Stimulated activated CD4-positive, alpha-beta T cell treated with anti-CD3 and anti-CD28 coated beads, Interleukin-12 subunit alpha, Interleukin-12 subunit beta, amount 100 ng/mL, for 4 hours (primary cell): ENCODE results near the gene GTPBP6.

ENCODE experiments used
- DNase-seq: peaks from one replicate; pipeline ENCODE4 v3.0.0-alpha.2; 2020

Gene GTPBP6

GRCh38 chrX:318739-319578, at the start of gene GTPBP6:
GTPBP6 (minus strand) TSS chrX:318796; CDS start chrX:318787, 9 bp downstream.
- DNase-seq = peak; percentile 95

DNA sequence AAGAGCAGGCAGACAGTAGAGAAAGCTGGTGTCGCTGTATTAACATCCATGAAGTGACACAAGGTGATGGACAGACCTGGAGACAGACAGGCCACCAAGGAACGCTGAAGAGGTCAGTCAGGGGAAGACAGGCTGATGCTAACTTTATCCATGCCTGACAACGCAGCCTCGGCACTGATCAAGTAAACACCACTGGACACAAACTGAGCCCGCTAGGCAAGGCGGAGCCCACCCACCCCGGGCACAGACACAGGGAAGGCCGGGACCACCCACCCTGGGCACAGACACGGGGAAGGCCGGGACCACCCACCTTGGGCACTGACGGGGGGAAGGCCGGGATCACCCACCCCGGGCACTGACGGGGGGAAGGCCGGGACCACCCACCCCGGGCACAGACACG, 49.3 kb upstream of the GTPBP6 start:
- DNase-seq = no peak

- DNase-seq = no peak
Measured at GRCh38 chrX:367349-367748, 48.8 kb upstream of the GTPBP6 start.

DNA sequence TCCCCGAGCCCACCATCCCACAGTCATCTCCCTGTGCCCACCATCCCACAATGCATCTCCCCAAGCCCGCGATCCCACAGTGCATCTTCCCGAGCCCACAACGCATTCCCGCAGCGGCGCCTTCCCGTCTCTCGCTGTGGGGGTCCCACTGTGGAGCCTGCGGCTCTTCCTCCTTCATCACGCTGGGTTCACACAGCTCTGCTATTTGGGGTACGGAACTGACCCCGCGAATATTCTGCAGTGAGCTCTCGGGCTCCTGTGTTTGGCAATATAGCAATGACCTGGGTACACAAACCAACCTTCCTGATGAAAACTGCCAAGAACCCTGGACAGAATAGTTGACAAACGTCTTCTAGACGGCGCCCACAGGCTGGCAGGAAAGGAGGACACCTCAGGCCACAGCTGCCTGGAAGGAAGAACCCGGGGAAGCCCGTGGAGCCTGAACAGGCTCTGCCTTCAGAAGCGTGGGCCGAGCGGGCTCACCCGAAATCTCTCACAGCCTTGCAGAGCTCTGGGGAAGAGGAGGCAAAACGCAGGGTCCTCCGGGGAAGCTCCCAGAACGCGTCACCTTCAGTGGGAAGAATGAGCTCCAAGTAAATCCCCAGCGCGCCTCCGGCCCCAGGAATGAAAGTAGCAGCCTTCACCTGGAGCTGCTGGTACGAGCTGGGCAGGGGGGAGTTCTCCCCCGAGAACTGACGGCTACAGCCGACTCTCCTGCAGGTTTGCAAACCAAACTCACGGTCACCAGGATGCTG, 45.2 kb upstream of the GTPBP6 start:
- no peak for DNase-seq

GRCh38 chrX:362937-363620, 44.5 kb upstream of the GTPBP6 start:
- DNase-seq = no peak

GRCh38 chrX:362351-362750, 43.8 kb upstream of the GTPBP6 start:
- DNase-seq = no peak

DNA sequence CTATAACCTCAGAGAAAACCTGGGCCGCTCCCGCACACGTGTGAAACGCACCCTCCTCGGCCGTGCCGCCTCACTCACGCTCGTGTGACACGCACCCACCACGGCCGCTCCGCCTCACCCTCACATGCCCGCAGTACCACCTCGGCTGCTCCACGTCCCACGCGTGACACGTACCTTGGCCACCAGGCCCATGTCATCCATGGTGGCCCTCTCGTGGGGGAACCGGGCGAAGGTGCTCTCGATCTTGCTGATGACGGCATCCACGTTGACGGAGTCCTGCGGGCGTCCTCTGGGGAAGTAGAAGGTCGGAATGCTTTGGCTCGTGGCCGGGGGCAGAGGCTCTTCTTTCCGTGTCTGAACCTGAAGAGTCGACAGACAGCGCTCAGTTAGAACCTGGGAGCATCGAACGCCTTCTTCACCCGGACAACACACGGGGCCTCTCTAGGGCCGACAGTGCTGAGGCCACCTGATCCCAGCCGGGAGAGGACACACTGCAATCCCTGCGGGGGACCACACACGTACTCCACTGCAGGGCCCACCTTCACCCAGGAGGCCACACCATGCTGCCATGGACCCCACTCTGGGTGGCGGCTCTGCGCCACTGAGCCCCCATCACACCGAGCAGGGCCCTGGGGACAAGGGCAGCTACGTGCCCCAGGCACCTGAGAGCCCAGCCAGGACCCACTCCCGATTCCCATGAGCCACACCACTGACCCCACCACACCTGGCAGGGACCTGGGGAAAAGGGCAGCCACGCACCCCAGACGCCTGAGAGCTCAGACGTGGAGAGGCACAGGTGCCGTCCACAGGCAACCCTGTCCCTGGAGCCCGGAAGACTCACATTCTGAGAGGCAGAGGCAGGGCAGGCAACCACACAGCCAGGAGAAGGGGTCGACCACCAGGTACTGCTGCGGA, 42.9 kb upstream of the GTPBP6 start:
- no peak for DNase-seq

DNA sequence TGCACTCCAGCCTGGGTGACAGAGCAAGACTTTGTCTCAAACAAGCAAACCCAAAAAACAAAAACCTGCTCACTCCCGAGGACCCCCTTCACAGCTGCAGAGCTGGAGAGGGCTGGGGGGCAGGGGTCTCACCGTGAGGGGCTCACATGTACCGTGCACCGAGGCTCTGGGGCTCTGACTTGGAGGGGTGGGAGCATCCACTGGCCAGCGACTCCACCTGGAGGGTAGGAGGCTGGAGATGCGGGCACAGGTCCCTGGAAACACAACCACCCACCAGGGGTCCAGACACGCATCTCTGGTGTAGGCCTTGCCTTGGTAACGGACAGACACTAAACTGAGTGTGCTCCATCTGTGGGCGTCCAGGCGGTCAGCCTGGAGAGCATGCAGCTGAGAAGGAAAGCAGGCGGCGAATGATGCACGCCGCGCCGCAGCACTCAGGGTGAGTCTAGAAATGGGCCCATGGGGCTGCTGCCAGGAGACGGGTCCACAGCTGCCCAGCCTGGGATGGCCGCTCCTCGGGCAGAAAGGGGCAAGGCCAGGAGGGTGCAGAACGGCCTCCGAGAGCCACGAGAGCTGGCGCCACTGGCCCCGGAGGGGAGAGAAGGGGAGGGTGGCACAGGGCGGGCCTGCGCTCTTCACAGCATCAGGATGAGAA, 42.0 kb upstream of the GTPBP6 start:
- no peak for DNase-seq

- DNase-seq = no peak
Measured at GRCh38 chrX:358651-359143, 40.1 kb upstream of the GTPBP6 start.

DNA sequence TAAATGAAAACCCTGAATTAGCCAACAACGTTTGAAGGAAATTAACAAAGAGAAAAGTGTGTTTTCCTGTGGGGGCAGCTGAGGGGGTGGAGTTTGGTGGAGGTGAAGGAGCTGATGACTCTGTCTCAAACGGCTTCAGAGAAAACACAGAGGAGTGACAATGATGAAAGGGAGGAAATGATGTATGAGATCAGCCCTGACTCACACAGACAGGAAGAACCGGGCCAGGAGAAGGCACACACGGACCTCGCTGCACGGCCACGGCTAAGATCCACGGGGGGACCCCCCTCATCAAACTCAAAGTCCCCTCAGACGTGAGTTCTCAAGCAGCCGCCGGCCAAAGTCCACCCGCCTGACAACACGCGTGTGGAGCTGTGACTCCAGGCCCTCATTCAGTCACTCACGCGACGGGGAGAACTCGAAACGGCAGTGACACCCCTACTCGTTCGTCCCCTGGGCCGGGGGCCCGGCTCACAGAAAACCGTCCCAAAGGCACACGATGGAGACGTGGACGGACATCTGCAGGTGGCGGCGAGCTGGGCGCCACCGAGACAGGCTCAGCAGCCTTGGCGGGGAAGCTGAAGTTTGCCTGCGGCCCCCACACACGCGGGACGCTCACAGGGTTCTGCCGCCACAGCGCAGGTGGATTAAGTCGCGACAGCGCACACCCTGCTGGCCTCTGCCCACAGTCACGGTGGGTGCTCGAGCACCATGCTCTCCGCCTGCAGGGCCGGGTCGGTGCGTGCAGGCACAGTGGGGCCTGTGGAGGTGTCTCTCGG, 39.3 kb upstream of the GTPBP6 start:
- DNase-seq = peak; percentile 30

DNA sequence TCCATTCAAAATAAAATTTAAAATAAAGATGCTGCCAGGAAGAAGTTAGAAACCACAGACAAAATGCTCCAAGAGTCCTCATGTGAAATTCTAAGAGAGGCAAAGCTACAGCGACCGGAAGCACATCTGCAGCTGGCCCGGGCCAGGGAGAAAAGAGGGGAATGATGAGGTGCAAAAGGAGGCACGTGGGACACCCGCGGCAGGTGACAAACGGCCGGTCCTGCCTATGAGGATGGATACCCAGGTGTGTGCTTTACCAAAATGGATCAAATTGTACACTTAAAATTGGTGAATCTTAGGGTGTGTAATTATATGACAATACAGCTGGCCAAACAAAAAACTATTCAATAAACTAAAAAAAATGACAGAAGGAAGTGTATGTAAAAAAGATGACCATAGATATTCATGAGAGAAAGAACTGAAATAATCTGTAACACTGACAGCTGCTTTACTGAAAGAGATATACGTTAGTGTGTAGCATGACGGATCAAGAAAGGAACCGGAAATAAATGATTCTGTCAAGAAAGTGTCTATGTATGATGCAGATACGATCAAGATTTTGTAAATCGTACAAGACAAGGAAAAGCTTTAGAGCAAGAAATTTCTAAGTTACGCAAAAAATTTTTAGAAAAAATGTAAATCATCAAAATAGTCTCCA, 38.6 kb upstream of the GTPBP6 start:
- no peak for DNase-seq

DNA sequence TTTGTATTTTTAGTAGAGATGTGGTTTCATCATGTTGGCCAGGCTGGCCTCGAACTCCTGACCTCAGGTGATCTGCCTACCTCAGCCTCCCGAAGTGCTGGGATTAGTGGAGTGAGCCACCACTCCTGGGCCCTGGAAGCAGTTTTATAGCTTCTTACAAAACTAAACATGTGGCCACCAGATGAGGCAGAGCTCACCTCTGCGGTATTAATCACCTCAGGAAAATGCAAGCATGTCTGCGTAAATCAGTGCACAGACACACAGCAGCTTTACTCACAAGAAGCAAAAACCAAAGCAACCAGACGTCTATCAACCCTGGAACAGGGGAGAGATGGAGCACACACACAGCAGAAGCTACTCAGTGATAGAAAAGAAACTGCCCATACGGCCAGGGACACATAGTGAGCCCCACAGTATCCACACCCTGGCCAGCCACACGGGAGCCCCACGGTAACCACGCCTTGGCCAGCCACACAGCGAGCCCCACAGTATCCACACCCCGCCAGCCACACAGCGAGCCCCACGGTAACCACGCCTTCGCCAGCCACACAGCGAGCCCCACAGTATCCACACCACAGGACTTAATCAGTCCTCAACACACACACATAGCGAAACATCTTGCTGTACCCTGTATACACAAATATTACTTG, 37.9 kb upstream of the GTPBP6 start:
- DNase-seq = no peak

GRCh38 chrX:355329-356050, 36.9 kb upstream of the GTPBP6 start:
- no peak for DNase-seq

DNA sequence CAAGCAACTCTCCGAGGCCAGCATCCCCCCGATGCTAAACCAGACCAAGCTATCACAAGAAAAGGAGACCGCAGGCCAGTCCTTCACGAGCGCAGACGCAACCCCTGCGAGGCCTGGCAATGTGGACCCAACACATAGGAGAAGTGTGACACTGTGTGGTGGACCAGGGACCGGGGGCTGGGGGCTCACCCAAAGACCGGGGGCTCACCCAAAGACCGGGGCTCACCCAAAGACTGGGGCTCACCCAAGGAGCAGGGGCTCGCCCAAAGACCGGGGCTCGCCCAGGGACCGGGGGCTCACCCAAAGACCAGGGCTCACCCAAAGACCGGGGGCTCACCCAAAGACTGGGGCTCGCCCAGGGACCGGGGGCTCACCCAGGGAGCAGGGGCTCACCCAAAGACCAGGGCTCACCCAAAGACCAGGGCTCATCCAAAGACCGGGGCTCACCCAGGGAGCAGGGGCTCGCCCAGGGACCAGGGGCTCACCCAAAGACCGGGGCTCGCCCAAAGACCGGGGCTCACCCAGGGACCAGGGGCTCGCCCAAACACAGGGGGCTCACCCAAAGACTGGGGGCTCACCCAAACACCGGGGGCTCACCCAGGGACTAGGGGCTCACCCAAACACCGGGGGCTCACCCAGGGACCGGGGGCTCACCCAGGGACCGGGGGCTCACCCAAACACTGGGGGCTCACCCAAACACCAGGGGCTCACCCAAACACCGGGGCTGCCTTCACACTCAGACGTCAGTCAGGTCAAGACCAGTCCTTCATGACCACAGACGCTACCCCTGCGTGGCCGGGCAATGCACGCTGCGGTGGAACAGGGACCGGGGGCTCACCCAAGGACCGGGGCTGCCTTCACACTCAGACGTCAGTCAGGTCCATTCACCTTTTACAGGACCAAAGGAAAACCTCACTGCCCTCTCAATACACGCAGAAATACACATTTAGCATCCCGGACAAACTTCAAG, 35.3 kb upstream of the GTPBP6 start:
- no peak for DNase-seq

GRCh38 chrX:352582-353314, 34.2 kb upstream of the GTPBP6 start:
- DNase-seq = no peak

GRCh38 chrX:352181-352580, 33.6 kb upstream of the GTPBP6 start:
- no peak for DNase-seq

- DNase-seq = no peak
Measured at GRCh38 chrX:351736-352135, 33.1 kb upstream of the GTPBP6 start.
